GM12872 (cell line): ENCODE data around the gene ZNF239.

Source experiments
- CTCF ChIP-seq: IDR thresholded peaks from 3 replicates; pipeline ENCODE4 v1.5.1; 2011; ENCODE audit warnings: low read depth, mild to moderate bottlenecking, low read length, moderate library complexity; ENCODE audit not compliant: insufficient read depth

Gene ZNF239

GRCh38 chr10:43591303-43591904 lies 17.0 kb upstream of the ZNF239 start:
- TF ChIP-seq CTCF = no peak

GRCh38 chr10:43585981-43586729 lies 11.7 kb upstream of the ZNF239 start:
- TF ChIP-seq CTCF = no peak

- no peak for TF ChIP-seq CTCF
Measured at GRCh38 chr10:43585046-43585445, 10.6 kb upstream of the ZNF239 start.

- TF ChIP-seq CTCF = no peak
Measured at GRCh38 chr10:43584051-43584450, 9.6 kb upstream of the ZNF239 start.

- no peak for TF ChIP-seq CTCF
Measured at GRCh38 chr10:43576580-43576979, 2.2 kb upstream of the ZNF239 start.

- no peak for TF ChIP-seq CTCF
Measured at GRCh38 chr10:43576062-43576461, 1.6 kb upstream of the ZNF239 start.

GRCh38 chr10:43574906-43575305 lies 490 bp upstream of the ZNF239 start:
- TF ChIP-seq CTCF = no peak
